Endothelial cell of umbilical vein (primary cell): ENCODE results near the gene CRLF1. TPM values are rescaled to one million over a fixed set of nuclear protein-coding genes. Genes with fewer than 3 reads are reported as not detected.

ENCODE experiments used
- BruUV-seq: library from RNA; stranded (reverse); fragments of 400-500 nt; replicated peaks from 2 replicates; lab custom pipeline; 2021; lab: Mats Ljungman, UMichigan
- CTCF ChIA-PET: fragments of 300-600, 350-600 bp; sonication (Branson Sonifier 250); formaldehyde crosslinking; loops from one replicate; lab custom pipeline; 2021; ENCODE audit warnings: antibody characterized with exemption, inconsistent platforms; lab: Charles Lee
- POLR2A ChIA-PET: fragments of 300-600, 350-600 bp; sonication (Branson Sonifier 250); formaldehyde crosslinking; loops from one replicate; lab custom pipeline; 2021; ENCODE audit warnings: antibody characterized with exemption, inconsistent platforms; lab: Charles Lee
- DNase-seq: peaks from one replicate; pipeline ENCODE4 v3.0.0-alpha.2; 2011; ENCODE audit warnings: low read depth, low spot score
- FAIRE-seq: peaks from 2 replicates; lab custom pipeline; 2011; peaks lifted over from hg19 to GRCh38; lab: Jason Lieb, UNC
- H2AFZ ChIP-seq: 2 replicates; pipeline ENCODE4 v1.6.0; 2012; ENCODE audit warnings: low read depth, low read length, control low read depth, inconsistent platforms
- H3K27ac ChIP-seq: 2 replicates; pipeline ENCODE4 v1.5.1; 2011; ENCODE audit warnings: low read depth, mild to moderate bottlenecking, control low read depth, low read length, moderate library complexity; ENCODE audit not compliant: insufficient read depth
- H3K27me3 ChIP-seq, 2 experiments: 2 replicates each; pipeline versions ENCODE4 v1.6.0 to v1.6.1; 2011; ENCODE audit warnings: low read length in 2 of 2, mixed read lengths in 1 of 2; ENCODE audit not compliant: control insufficient read depth in 2 of 2, insufficient read depth in 2 of 2
- H3K36me3 ChIP-seq, 2 experiments: 2 replicates in 1 of 2; 3 replicates in 1 of 2; pipeline ENCODE4 v1.5.1; 2011; ENCODE audit warnings: low read length in 2 of 2, mild to moderate bottlenecking in 1 of 2, moderate library complexity in 1 of 2; ENCODE audit not compliant: control insufficient read depth in 2 of 2, insufficient read depth in 2 of 2; ENCODE audit errors: extremely low read depth in 1 of 2
- H3K4me1 ChIP-seq: 3 replicates; pipeline ENCODE4 v1.5.1; 2011; ENCODE audit warnings: mild to moderate bottlenecking, low read length; ENCODE audit not compliant: control insufficient read depth, insufficient read depth; ENCODE audit errors: extremely low read depth
- H3K4me2 ChIP-seq: 2 replicates; pipeline ENCODE4 v1.6.1; 2011; ENCODE audit warnings: low read length, control low read depth, mixed read lengths; ENCODE audit not compliant: insufficient read depth
- H3K4me3 ChIP-seq, 3 experiments: fragments of 200-600 bp in 1 of 3; sonication (generic), shearing (Covaris generic) in 1 of 3; replicated peaks in 1 of 3; 2 replicates each; pipeline ENCODE4 v1.5.1; 2011 to 2016; ENCODE audit warnings: control low read depth in 3 of 3, low read length in 3 of 3, mild to moderate bottlenecking in 2 of 3, inconsistent platforms in 1 of 3, low read depth in 1 of 3, moderate library complexity in 1 of 3; ENCODE audit not compliant: insufficient read depth in 1 of 3
- H3K79me2 ChIP-seq: 2 replicates; pipeline ENCODE4 v1.6.0; 2012; ENCODE audit warnings: low read length, inconsistent platforms; ENCODE audit not compliant: control insufficient read depth, insufficient read depth
- H3K9ac ChIP-seq: replicated peaks from 2 replicates; pipeline ENCODE3; 2011; ENCODE audit warnings: low read length, control low read depth; ENCODE audit not compliant: insufficient read depth; ENCODE audit errors: extremely low read depth
- H3K9me1 ChIP-seq: replicated peaks from 3 replicates; pipeline ENCODE4 v1.6.0; 2011; ENCODE audit warnings: mild to moderate bottlenecking, low read length; ENCODE audit not compliant: control insufficient read depth, insufficient read depth; ENCODE audit errors: extremely low read depth
- H3K9me3 ChIP-seq: replicated peaks from 2 replicates; pipeline ENCODE4 v1.5.1; 2012; ENCODE audit warnings: low read length, inconsistent platforms; ENCODE audit not compliant: control insufficient read depth, insufficient read depth
- H4K20me1 ChIP-seq: replicated peaks from 2 replicates; pipeline ENCODE3; 2011; ENCODE audit warnings: mild to moderate bottlenecking, low read length; ENCODE audit not compliant: control insufficient read depth, insufficient read depth; ENCODE audit errors: extremely low read depth
- EZH2 ChIP-seq: IDR thresholded peaks from 2 replicates; pipeline ENCODE4 v1.6.1; 2012; ENCODE audit warnings: borderline replicate concordance, low read depth, mild to moderate bottlenecking, moderate library complexity, low read length, inconsistent platforms; ENCODE audit not compliant: severe bottlenecking
- FOS ChIP-seq: IDR thresholded peaks from 2 replicates; pipeline ENCODE4 v1.6.1; 2011; ENCODE audit warnings: mild to moderate bottlenecking, low read length, moderate library complexity, borderline replicate concordance; ENCODE audit not compliant: insufficient read depth
- GATA2 ChIP-seq: IDR thresholded peaks from 2 replicates; pipeline ENCODE4 v1.7.0; 2011; ENCODE audit warnings: low read depth, mild to moderate bottlenecking, moderate library complexity, mixed read lengths, low read length; ENCODE audit not compliant: insufficient read length, insufficient read depth
- JUN ChIP-seq: IDR thresholded peaks from 2 replicates; pipeline ENCODE4 v1.6.1; 2011; ENCODE audit warnings: borderline replicate concordance, low read depth; ENCODE audit not compliant: insufficient read length, insufficient read depth
- MYC ChIP-seq: IDR thresholded peaks from one replicate; pipeline ENCODE4 v1.6.1; 2011; ENCODE audit warnings: mild to moderate bottlenecking, low read depth, low read length
- POLR2A ChIP-seq: IDR thresholded peaks from 2 replicates; pipeline ENCODE4 v1.6.1; 2012; ENCODE audit warnings: low read depth, mild to moderate bottlenecking, control low read depth, low read length
- POLR2AphosphoS5 ChIP-seq: IDR thresholded peaks from 2 replicates; pipeline ENCODE4 v1.6.1; 2012; ENCODE audit warnings: low read depth, mild to moderate bottlenecking, control low read depth, low read length, moderate library complexity; ENCODE audit not compliant: insufficient read depth
- dilution Hi-C: fragments of 300-500 bp; cut with MboI; formaldehyde crosslinking; loops from one replicate; pipeline ENCODE4 v1.15.0; 2019; ENCODE audit warnings: low sequenced_read_pairs; ENCODE audit not compliant: extremely low pct_ligation_motif_present
- intact Hi-C: fragments of 100-400 bp; cut with micrococcal nuclease; formaldehyde crosslinking; loops from one replicate; pipeline ENCODE4 v1.10.0; 2022
- polyA plus RNA-seq, 4 experiments: library from polyadenylated mRNA; depleted of rRNA in 3 of 4; stranded (reverse) in 3 of 4; unstranded in 1 of 4; fragments of >200 nt; gene quantifications; 2 replicates each; pipeline versions ENCODE4 v1.2.1 to v1.2.3, GENCODE V29; 2011 to 2012; ENCODE audit warnings: missing spikeins in 1 of 4
- total RNA-seq: library from RNA; stranded (reverse); gene quantifications from 2 replicates; pipeline ENCODE4 v1.2.3, GENCODE V29; 2021
- TF ChIP-seq, protein P1 (sequence below): IDR thresholded peaks from 2 replicates; pipeline ENCODE4 v1.6.1; 2011; ENCODE audit not compliant: insufficient read depth, insufficient read length
- TF ChIP-seq, protein P2 (sequence below), 2 donors: IDR thresholded peaks; 1 replicate in 1 of 2; 2 replicates in 1 of 2; pipeline ENCODE4 v1.5.1; 2011; ENCODE audit warnings: low read length in 2 of 2, mild to moderate bottlenecking in 2 of 2, moderate library complexity in 2 of 2, control low read depth in 1 of 2, inconsistent platforms in 1 of 2, low read depth in 1 of 2; ENCODE audit not compliant: insufficient read depth in 1 of 2; ENCODE audit errors: extremely low read depth in 1 of 2

Gene CRLF1
- total and polyA plus RNA-seq, 2 donors (not counting 3 experiments of a cell fraction or from before 2014, with no cell fraction given): 0.18 TPM; not detected in 1

GRCh38 chr19:18558604-18559003 is 48.0 kb downstream of the CRLF1 start:
- dilution Hi-C loops: no loop called here
- Histone ChIP-seq H3K4me2 (peak overlapping the region; percentile 91), H3K4me3 (peak overlapping the region; percentile 56 to 90 (median 81)), H4K20me1 (no peaks in the 10 kb centered on the region), H3K9me3 (no peaks in the 10 kb centered on the region), H3K36me3 (no peaks in the 10 kb centered on the region), H3K27me3 (no peaks in the 10 kb centered on the region), H3K27ac (peak overlapping the region; percentile 84), H3K79me2 (peaks cover 28% of the 10 kb centered on the region), H2AFZ (no peak overlapping the region), H3K4me1 (peaks cover 30% of the 10 kb centered on the region), H3K9ac (peak overlapping the region; percentile 89), H3K9me1 (no peaks in the 10 kb centered on the region)
- intact Hi-C loops: no loop called here
- BruUV-seq: no TSS peak
- FAIRE-seq (no peak), DNase-seq (peak; percentile 31)
- TF ChIP-seq GATA2: no peak
- TF ChIP-seq POLR2AphosphoS5: no peak
- TF ChIP-seq, protein P1, sequence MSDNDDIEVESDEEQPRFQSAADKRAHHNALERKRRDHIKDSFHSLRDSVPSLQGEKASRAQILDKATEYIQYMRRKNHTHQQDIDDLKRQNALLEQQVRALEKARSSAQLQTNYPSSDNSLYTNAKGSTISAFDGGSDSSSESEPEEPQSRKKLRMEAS: no peak
- no peak for TF ChIP-seq MYC
- TF ChIP-seq EZH2: no peak
- TF ChIP-seq POLR2A: no peak
- no peak for TF ChIP-seq JUN
- TF ChIP-seq FOS: no peak
- TF ChIP-seq, protein P2, sequence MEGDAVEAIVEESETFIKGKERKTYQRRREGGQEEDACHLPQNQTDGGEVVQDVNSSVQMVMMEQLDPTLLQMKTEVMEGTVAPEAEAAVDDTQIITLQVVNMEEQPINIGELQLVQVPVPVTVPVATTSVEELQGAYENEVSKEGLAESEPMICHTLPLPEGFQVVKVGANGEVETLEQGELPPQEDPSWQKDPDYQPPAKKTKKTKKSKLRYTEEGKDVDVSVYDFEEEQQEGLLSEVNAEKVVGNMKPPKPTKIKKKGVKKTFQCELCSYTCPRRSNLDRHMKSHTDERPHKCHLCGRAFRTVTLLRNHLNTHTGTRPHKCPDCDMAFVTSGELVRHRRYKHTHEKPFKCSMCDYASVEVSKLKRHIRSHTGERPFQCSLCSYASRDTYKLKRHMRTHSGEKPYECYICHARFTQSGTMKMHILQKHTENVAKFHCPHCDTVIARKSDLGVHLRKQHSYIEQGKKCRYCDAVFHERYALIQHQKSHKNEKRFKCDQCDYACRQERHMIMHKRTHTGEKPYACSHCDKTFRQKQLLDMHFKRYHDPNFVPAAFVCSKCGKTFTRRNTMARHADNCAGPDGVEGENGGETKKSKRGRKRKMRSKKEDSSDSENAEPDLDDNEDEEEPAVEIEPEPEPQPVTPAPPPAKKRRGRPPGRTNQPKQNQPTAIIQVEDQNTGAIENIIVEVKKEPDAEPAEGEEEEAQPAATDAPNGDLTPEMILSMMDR (IDR thresholded peaks at IDR 0.05; ENCODE audit: extremely low read depth in 1 of 2, insufficient read depth in 1 of 2, low read depth in 1 of 2, low read length in 2 of 2): no peak
- POLR2A ChIA-PET: interaction anchor here (0.6 to 1.8 kb wide), 2 partner anchors 32 to 37 kb away, joined by 8 to 9 read pairs; partner anchors contain the start of gene ELL
- CTCF ChIA-PET: interaction anchor here (0.6 to 2.0 kb wide), 9 partner anchors 13 to 114 kb away, joined by 3 to 12 read pairs (median 3); partner anchors contain the start of genes ELL, FKBP8 and UBA52
